HCT116 (cell line): ENCODE data around the gene SNRPA. TPM values are rescaled to one million over a fixed set of nuclear protein-coding genes. Genes with fewer than 3 reads are reported as not detected.

Experiments used
- ATAC-seq: fragments of 200-7000 bp; cut with Tn5 transposase; 2 replicates; pipeline ENCODE4 v1.9.1; 2020; ENCODE audit warnings: mild to moderate bottlenecking, moderate library complexity
- BruUV-seq: library from RNA; stranded (reverse); fragments of 400-500 nt; replicated peaks from 2 replicates; lab custom pipeline; 2021; lab: Mats Ljungman, UMichigan
- CTCF ChIA-PET: fragments of 300-600 bp; sonication (Branson Sonifier 250); formaldehyde crosslinking; loops from one replicate; lab custom pipeline; 2021; ENCODE audit warnings: antibody characterized with exemption; lab: Charles Lee
- POLR2A ChIA-PET: fragments of 300-600, 350-600 bp; sonication (Branson Sonifier 250); formaldehyde crosslinking; loops from one replicate; lab custom pipeline; 2021; ENCODE audit warnings: antibody characterized with exemption; lab: Charles Lee
- RAD21 ChIA-PET, 2 experiments: fragments of 300-600 bp; sonication (Branson Sonifier 250); formaldehyde crosslinking; loops; one replicate each; lab custom pipeline; 2023; ENCODE audit warnings: low total read pairs in 2 of 2; ENCODE audit not compliant: uncharacterized antibody in 2 of 2, unreplicated experiment in 2 of 2, low non-redundant PET in 1 of 2; lab: Charles Lee
- DNase-seq: peaks from one replicate; pipeline ENCODE4 v3.0.0-alpha.2; 2010; ENCODE audit warnings: low read depth, low spot score
- H2AFZ ChIP-seq: fragments of 200-600 bp; shearing (Covaris generic), sonication (generic); 2 replicates; pipeline ENCODE4 v1.6.1; 2017; ENCODE audit warnings: low read depth, mixed run types, mixed read lengths, antibody characterized with exemption, low read length; ENCODE audit not compliant: poor library complexity, severe bottlenecking
- H3K27ac ChIP-seq: 2 replicates; pipeline ENCODE4 v1.5.1; 2012; ENCODE audit warnings: low read depth, low read length
- H3K27me3 ChIP-seq: fragments of 200-600 bp; sonication (generic); 2 replicates; pipeline ENCODE4 v1.6.1; 2016; ENCODE audit warnings: mixed run types, low read length, mixed read lengths; ENCODE audit not compliant: insufficient read depth
- H3K36me3 ChIP-seq, 2 experiments: fragments of 200-500 bp in 1 of 2; fragments of 200-600 bp in 1 of 2; sonication (Bioruptor generic) in 1 of 2; sonication (generic) in 1 of 2; 2 replicates each; pipeline versions ENCODE4 v1.5.1 to v1.6.1; 2014 to 2016; ENCODE audit warnings: low read length in 2 of 2, inconsistent platforms in 1 of 2, mixed read lengths in 1 of 2, mixed run types in 1 of 2; ENCODE audit not compliant: insufficient read depth in 2 of 2, control insufficient read depth in 1 of 2
- H3K4me1 ChIP-seq, 2 experiments: fragments of 200-600 bp in 1 of 2; sonication (generic) in 1 of 2; 2 replicates each; pipeline versions ENCODE4 v1.5.1 to v1.6.1; 2012 to 2017; ENCODE audit warnings: low read length in 2 of 2, inconsistent platforms in 1 of 2, mild to moderate bottlenecking in 1 of 2, mixed read lengths in 1 of 2, mixed run types in 1 of 2, moderate library complexity in 1 of 2; ENCODE audit not compliant: insufficient read depth in 2 of 2, control insufficient read depth in 1 of 2
- H3K4me2 ChIP-seq: fragments of 200-600 bp; sonication (generic); 2 replicates; pipeline ENCODE4 v1.6.1; 2017; ENCODE audit warnings: mixed run types, low read length, mixed read lengths
- H3K4me3 ChIP-seq, 2 experiments: fragments of 200-600 bp in 1 of 2; sonication (generic) in 1 of 2; replicated peaks in 1 of 2; 2 replicates each; pipeline ENCODE4 v1.5.1; 2011 to 2016; ENCODE audit warnings: low read length in 2 of 2, control low read depth in 1 of 2, low read depth in 1 of 2, mild to moderate bottlenecking in 1 of 2, mixed read lengths in 1 of 2, mixed run types in 1 of 2
- H3K79me2 ChIP-seq: fragments of 200-600 bp; sonication (generic); 2 replicates; pipeline ENCODE4 v1.6.1; 2017; ENCODE audit warnings: mild to moderate bottlenecking, mixed run types, low read length, moderate library complexity, mixed read lengths; ENCODE audit not compliant: insufficient read depth
- H3K9ac ChIP-seq: fragments of 200-600 bp; sonication (generic); 2 replicates; pipeline ENCODE4 v1.6.1; 2016; ENCODE audit warnings: low read length, mixed read lengths
- H3K9me2 ChIP-seq: fragments of 200-600 bp; sonication (generic), shearing (Covaris generic); 2 replicates; pipeline ENCODE4 v1.6.1; 2017; ENCODE audit warnings: mixed run types, mild to moderate bottlenecking, moderate library complexity; ENCODE audit not compliant: insufficient read depth
- H3K9me3 ChIP-seq, 2 experiments: fragments of 200-500 bp in 1 of 2; fragments of 200-600 bp in 1 of 2; sonication (Bioruptor generic) in 1 of 2; sonication (generic) in 1 of 2; 2 replicates each; pipeline ENCODE4 v1.6.1; 2014 to 2017; ENCODE audit warnings: low read length in 2 of 2, mixed read lengths in 2 of 2, inconsistent platforms in 1 of 2, low read depth in 1 of 2, mild to moderate bottlenecking in 1 of 2, mixed run types in 1 of 2, moderate library complexity in 1 of 2; ENCODE audit not compliant: control insufficient read depth in 1 of 2, insufficient read depth in 1 of 2
- H4K20me1 ChIP-seq: fragments of 200-600 bp; sonication (generic), shearing (Covaris generic); 2 replicates; pipeline ENCODE4 v1.6.1; 2017; ENCODE audit warnings: mixed run types, mild to moderate bottlenecking, moderate library complexity; ENCODE audit not compliant: insufficient read depth
- ATF3 ChIP-seq: IDR thresholded peaks from 2 replicates; pipeline ENCODE4 v1.6.1; 2012
- CEBPB ChIP-seq: IDR thresholded peaks from 2 replicates; pipeline ENCODE4 v1.6.1; 2012; ENCODE audit warnings: low read depth
- CTCF ChIP-seq, 3 experiments: fragments of 200-600 bp in 1 of 3; sonication (generic) in 1 of 3; IDR thresholded peaks in 2 of 3; conservative IDR thresholded peaks in 1 of 3; 2 replicates each; pipeline ENCODE4 v1.5.1; 2012 to 2017; ENCODE audit warnings: low read depth in 2 of 3, low read length in 2 of 3, antibody characterized with exemption in 1 of 3, borderline replicate concordance in 1 of 3, control low read depth in 1 of 3, mild to moderate bottlenecking in 1 of 3, mixed read lengths in 1 of 3, mixed run types in 1 of 3, moderate library complexity in 1 of 3; ENCODE audit not compliant: insufficient read depth in 1 of 3
- EGR1 ChIP-seq: IDR thresholded peaks from 2 replicates; pipeline ENCODE4 v1.6.1; 2012; ENCODE audit warnings: low read depth
- ELF1 ChIP-seq: IDR thresholded peaks from 2 replicates; pipeline ENCODE4 v1.6.1; 2012; ENCODE audit warnings: low read depth, borderline replicate concordance
- EZH2phosphoT487 ChIP-seq: fragments of 200-600 bp; IDR thresholded peaks from 2 replicates; pipeline ENCODE4 v1.6.1; 2018; ENCODE audit warnings: antibody characterized with exemption, borderline replicate concordance
- JUND ChIP-seq: IDR thresholded peaks from 2 replicates; pipeline ENCODE4 v1.6.1; 2012
- SIN3A ChIP-seq: IDR thresholded peaks from 2 replicates; pipeline ENCODE4 v1.6.1; 2012; ENCODE audit warnings: low read depth
- SP1 ChIP-seq: IDR thresholded peaks from 2 replicates; pipeline ENCODE4 v1.6.1; 2012; ENCODE audit warnings: low read depth
- SRF ChIP-seq: IDR thresholded peaks from 2 replicates; pipeline ENCODE4 v1.6.1; 2012; ENCODE audit warnings: low read depth
- TCF7L2 ChIP-seq: IDR thresholded peaks from 2 replicates; pipeline ENCODE4 v1.7.0; 2011; ENCODE audit warnings: borderline replicate concordance, inconsistent platforms; ENCODE audit not compliant: insufficient read depth, insufficient read length; ENCODE audit errors: extremely low read depth
- YY1 ChIP-seq: IDR thresholded peaks from 2 replicates; pipeline ENCODE4 v1.6.1; 2011; ENCODE audit warnings: low read length, low read depth, moderate library complexity, mild to moderate bottlenecking; ENCODE audit not compliant: insufficient replicate concordance; ENCODE audit errors: extremely low read depth
- ZBTB33 ChIP-seq: IDR thresholded peaks from 2 replicates; pipeline ENCODE4 v1.6.1; 2011; ENCODE audit warnings: mild to moderate bottlenecking, low read length, moderate library complexity; ENCODE audit not compliant: insufficient replicate concordance; ENCODE audit errors: extremely low read depth
- ZFX ChIP-seq: fragments of 450-650 bp; IDR thresholded peaks from 2 replicates; pipeline ENCODE4 v1.6.1; 2017
- intact Hi-C: fragments of 100-400 bp; cut with micrococcal nuclease; formaldehyde crosslinking; loops from 2 replicates; pipeline ENCODE4 v1.10.0; 2022
- total RNA-seq: library from RNA; stranded (reverse); gene quantifications from one replicate; pipeline ENCODE4 v1.2.1, GENCODE V29; 2021; ENCODE audit not compliant: unreplicated experiment

The SNRPA gene
- total RNA-seq, 1 experiment from 2014 or later: 170 TPM

- H3K9me3 ChIP-seq: 0 out of 4 replicates have a peak, but pooled peaks cover 0 to 3% of the 10 kb centered on the region in 2 experiments
- ChIA-PET CTCF (no interaction called here), POLR2A (no interaction called here), RAD21 (no interaction called here)
- H3K36me3 ChIP-seq: peaks cover 9 to 38% of the 10 kb centered on the region in 2 experiments
- no peak overlapping the region for H2AFZ ChIP-seq
- ATAC-seq (no peak), DNase-seq (no peak)
- no peak overlapping the region for H3K4me3 ChIP-seq
- TF ChIP-seq EZH2phosphoT487 (no peak), JUND (no peak), ELF1 (no peak), SRF (no peak)
- intact Hi-C loops: no loop called here
- BruUV-seq: no TSS peak
- H3K9me2 ChIP-seq: no peaks in the 10 kb centered on the region
- no peaks in the 10 kb centered on the region for H4K20me1 ChIP-seq
- no peak overlapping the region for H3K27ac ChIP-seq
- H3K27me3 ChIP-seq: no peaks in the 10 kb centered on the region
- no peak overlapping the region for H3K4me2 ChIP-seq
- H3K9ac ChIP-seq: no peak overlapping the region
- peaks cover 7 to 22% of the 10 kb centered on the region in 2 experiments for H3K4me1 ChIP-seq
- peaks cover 50% of the 10 kb centered on the region for H3K79me2 ChIP-seq
Measured at GRCh38 chr19:40724315-40724714, 26.7 kb upstream of the SNRPA start.

- H3K9me3 ChIP-seq: 0 out of 4 replicates have a peak, but pooled peaks cover 0 to 3% of the 10 kb centered on the region in 2 experiments
- H3K4me2 ChIP-seq: no peak overlapping the region
- no peak for DNase-seq
- no peaks in the 10 kb centered on the region for H3K9me2 ChIP-seq
- ChIA-PET CTCF (no interaction called here), RAD21 (no interaction called here), POLR2A (interaction anchor here (1.3 kb wide), 1 partner anchor 8 kb away, joined by 4 read pairs; the partner anchor contains the start of genes COQ8B and ITPKC)
- H3K9ac ChIP-seq: no peak overlapping the region
- BruUV-seq: no TSS peak
- no peaks in the 10 kb centered on the region for H4K20me1 ChIP-seq
- ATAC-seq: no peak
- H3K27me3 ChIP-seq: no peaks in the 10 kb centered on the region
- intact Hi-C loops: no loop called here
- peaks cover 1 to 17% of the 10 kb centered on the region in 2 experiments; a peak in 3 of 4 replicates for H3K4me1 ChIP-seq
- H3K79me2 ChIP-seq: peaks cover 45% of the 10 kb centered on the region
- no peak overlapping the region for H3K27ac ChIP-seq
- no peak overlapping the region for H2AFZ ChIP-seq
- peaks cover 9 to 38% of the 10 kb centered on the region in 2 experiments for H3K36me3 ChIP-seq
- no peak overlapping the region for H3K4me3 ChIP-seq
- TF ChIP-seq TCF7L2 (no peak), SIN3A (no peak), CTCF (IDR thresholded peaks at IDR 0.05 in 2 of 3, conservative IDR thresholded peaks at IDR 0.05 in 1 of 3; ENCODE audit: borderline replicate concordance in 1 of 3, insufficient read depth in 1 of 3, low read depth in 2 of 3, low read length in 2 of 3) (no peak), SP1 (no peak), CEBPB (no peak), ATF3 (no peak), YY1 (no peak), ZFX (no peak), ZBTB33 (no peak), JUND (no peak), EGR1 (no peak)
Measured at GRCh38 chr19:40724855-40725254, 26.1 kb upstream of the SNRPA start.
